ENCODE data around the gene NBEA.
A peak's percentile ranks its signal among the peaks of the same experiment; 100 is the strongest.

Gene NBEA

GRCh38 chr13:35502456-35502855 lies 560.4 kb downstream of the NBEA start:
- Histone ChIP-seq H3K36me3 (ENCODE audit: low read depth) (no peaks in the 10 kb centered on the region), H3K4me3 (ENCODE audit: severe bottlenecking) (no peak overlapping the region), H3K9me3 (ENCODE audit: severe bottlenecking) (no peaks in the 10 kb centered on the region), H3K4me1 (ENCODE audit: insufficient read depth, poor library complexity, severe bottlenecking) (no peaks in the 10 kb centered on the region), H3K27me3 (ENCODE audit: insufficient read depth, poor library complexity, severe bottlenecking) (no peaks in the 10 kb centered on the region), H3K27ac (ENCODE audit: poor library complexity, severe bottlenecking) (no peak overlapping the region)
- no peak for TF ChIP-seq CTCF (IDR thresholded peaks at IDR 0.05; ENCODE audit: poor library complexity, severe bottlenecking)
- ATAC-seq (ENCODE audit: low read depth) (no peak), DNase-seq (ENCODE audit: low spot score) (no peak)

GRCh38 chr13:35512271-35512920 lies 570.3 kb downstream of the NBEA start:
- Histone ChIP-seq H3K36me3 (ENCODE audit: low read depth) (no peaks in the 10 kb centered on the region), H3K4me1 (ENCODE audit: insufficient read depth, poor library complexity, severe bottlenecking) (peaks cover 12% of the 10 kb centered on the region), H3K27ac (ENCODE audit: poor library complexity, severe bottlenecking) (peak overlapping the region; percentile 44), H3K4me3 (ENCODE audit: severe bottlenecking) (no peak overlapping the region), H3K9me3 (ENCODE audit: severe bottlenecking) (no peaks in the 10 kb centered on the region), H3K27me3 (ENCODE audit: insufficient read depth, poor library complexity, severe bottlenecking) (no peaks in the 10 kb centered on the region)
- ATAC-seq (ENCODE audit: low read depth) (peak; percentile 97), DNase-seq (ENCODE audit: low spot score) (no peak)
- no peak for TF ChIP-seq CTCF (IDR thresholded peaks at IDR 0.05; ENCODE audit: poor library complexity, severe bottlenecking)

- Histone ChIP-seq H3K4me3 (ENCODE audit: severe bottlenecking) (no peak overlapping the region), H3K27ac (ENCODE audit: poor library complexity, severe bottlenecking) (no peak overlapping the region), H3K9me3 (ENCODE audit: severe bottlenecking) (no peaks in the 10 kb centered on the region), H3K4me1 (ENCODE audit: insufficient read depth, poor library complexity, severe bottlenecking) (peaks cover 12% of the 10 kb centered on the region), H3K27me3 (ENCODE audit: insufficient read depth, poor library complexity, severe bottlenecking) (no peaks in the 10 kb centered on the region), H3K36me3 (ENCODE audit: low read depth) (no peaks in the 10 kb centered on the region)
- DNase-seq (ENCODE audit: low spot score), result no peak
- ATAC-seq (ENCODE audit: low read depth), result no peak
- no peak for TF ChIP-seq CTCF (IDR thresholded peaks at IDR 0.05; ENCODE audit: poor library complexity, severe bottlenecking)
Measured at GRCh38 chr13:35514061-35514477, 572.0 kb downstream of the NBEA start.

GRCh38 chr13:35514801-35515502 lies 572.9 kb downstream of the NBEA start:
- Histone ChIP-seq H3K27ac (ENCODE audit: poor library complexity, severe bottlenecking) (no peak overlapping the region), H3K4me3 (ENCODE audit: severe bottlenecking) (no peak overlapping the region), H3K36me3 (ENCODE audit: low read depth) (no peaks in the 10 kb centered on the region), H3K27me3 (ENCODE audit: insufficient read depth, poor library complexity, severe bottlenecking) (no peaks in the 10 kb centered on the region), H3K9me3 (ENCODE audit: severe bottlenecking) (no peaks in the 10 kb centered on the region), H3K4me1 (ENCODE audit: insufficient read depth, poor library complexity, severe bottlenecking) (peaks cover 12% of the 10 kb centered on the region)
- DNase-seq (ENCODE audit: low spot score), result no peak
- ATAC-seq (ENCODE audit: low read depth), result 0 out of 3 replicates have a peak, but pooled peaks have one; percentile 14
- TF ChIP-seq CTCF (IDR thresholded peaks at IDR 0.05; ENCODE audit: poor library complexity, severe bottlenecking), result no peak

Measured in RWPE2 (cell line).